Smooth muscle cell (in vitro differentiated cells): ENCODE data around the gene STAC2. TPM values are rescaled to one million over a fixed set of nuclear protein-coding genes. Genes with fewer than 3 reads are reported as not detected.
A peak's percentile ranks its signal among the peaks of the same experiment; 100 is the strongest.

ENCODE experiments used
- DNase-seq: peaks from one replicate; lab custom pipeline; 2025; ENCODE audit not compliant: unreplicated experiment; lab: John Stamatoyannopoulos, UW
- H2AFZ ChIP-seq: fragments of 200-600 bp; sonication (generic); 2 replicates; pipeline ENCODE4 v1.6.0; 2016; ENCODE audit warnings: antibody characterized with exemption, low read depth, mild to moderate bottlenecking
- H3F3A ChIP-seq: fragments of 200-600 bp; sonication (generic); 2 replicates; pipeline ENCODE4 v1.6.0; 2017; ENCODE audit warnings: antibody characterized with exemption, low read depth
- H3K27ac ChIP-seq: fragments of 200-600 bp; sonication (generic); 2 replicates; pipeline ENCODE4 v1.5.1; 2016; ENCODE audit warnings: low read depth, mild to moderate bottlenecking
- H3K27me3 ChIP-seq: fragments of 200-600 bp; sonication (generic); 2 replicates; pipeline ENCODE4 v1.6.1; 2016; ENCODE audit warnings: low read depth, mild to moderate bottlenecking
- H3K36me3 ChIP-seq: fragments of 200-600 bp; sonication (generic); 2 replicates; pipeline ENCODE4 v1.5.1; 2016; ENCODE audit warnings: low read depth
- H3K4me1 ChIP-seq: fragments of 200-600 bp; sonication (generic); 2 replicates; pipeline ENCODE4 v1.5.1; 2016; ENCODE audit warnings: low read depth
- H3K4me2 ChIP-seq: fragments of 200-600 bp; sonication (generic); 2 replicates; pipeline ENCODE4 v1.6.0; 2016; ENCODE audit warnings: mild to moderate bottlenecking
- H3K4me3 ChIP-seq: fragments of 200-600 bp; sonication (generic); 2 replicates; pipeline ENCODE4 v1.5.1; 2016; ENCODE audit warnings: mild to moderate bottlenecking
- H3K79me2 ChIP-seq: fragments of 200-600 bp; sonication (generic); 2 replicates; pipeline ENCODE4 v1.6.0; 2016; ENCODE audit warnings: low read depth, mild to moderate bottlenecking
- H3K9ac ChIP-seq: fragments of 200-600 bp; sonication (generic); 2 replicates; pipeline ENCODE4 v1.6.0; 2016; ENCODE audit warnings: low read depth
- H3K9me3 ChIP-seq: fragments of 200-600 bp; sonication (generic); replicated peaks from 2 replicates; pipeline ENCODE4 v1.5.1; 2016; ENCODE audit warnings: low read depth
- H4K20me1 ChIP-seq: fragments of 200-600 bp; sonication (generic); 2 replicates; pipeline ENCODE4 v1.6.0; 2016; ENCODE audit warnings: low read depth
- CTCF ChIP-seq: fragments of 200-600 bp; sonication (generic); IDR thresholded peaks from 2 replicates; pipeline ENCODE4 v1.5.1; 2017; ENCODE audit warnings: borderline replicate concordance, mild to moderate bottlenecking, antibody characterized with exemption; ENCODE audit not compliant: insufficient read depth, poor library complexity, severe bottlenecking
- WGBS: methylation state at CpG from one replicate; pipeline ENCODE4 v1.1.7; 2016; ENCODE audit warnings: low lambda C conversion rate; 5-methylcytosine and 5-hydroxymethylcytosine counted together
- polyA plus RNA-seq: library from polyadenylated mRNA; unstranded; fragments of >200 nt; fragmentation: Nextera tagmentation; extraction: Ambion mirVana; gene quantifications from 2 replicates; pipeline ENCODE4 v1.2.1, GENCODE V29; 2016
- total RNA-seq: library from RNA; depleted of rRNA; stranded (reverse); fragments of >200 nt; gene quantifications from 2 replicates; pipeline ENCODE4 v1.2.3, GENCODE V29; 2014

STAC2 gene
- total and polyA plus RNA-seq, 2 experiments from 2014 or later = 0.09 to 0.32 TPM

- Histone ChIP-seq H2AFZ (peak within 1 kb of the TSS; percentile 76), H3K9ac (peak within 1 kb of the TSS; percentile 25), H3K36me3 (no peaks in the 10 kb centered on the region), H3K9me3 (no peaks in the 10 kb centered on the region), H4K20me1 (peaks cover 34% of the 10 kb centered on the region), H3K4me2 (peak within 1 kb of the TSS; percentile 98), H3K27ac (no peak within 1 kb of the TSS), H3K27me3 (no peaks in the 10 kb centered on the region), H3K79me2 (peaks cover 42% of the 10 kb centered on the region), H3K4me1 (peaks cover 40% of the 10 kb centered on the region), H3K4me3 (peak within 1 kb of the TSS; percentile 88), H3F3A (peaks cover 15% of the 10 kb centered on the region)
- 7% methylated on average over 11 of the region's 55 CpGs for WGBS
- peak; percentile 46 for DNase-seq
- no peak for TF ChIP-seq CTCF
Measured at GRCh38 chr17:39197380-39198185, 28.2 kb downstream of the STAC2 start, which contains the start of gene CACNB1. Gene CACNB1, minus strand, starts transcription at chr17:39197669. Its CDS starts 174 bp downstream, at chr17:39197495.

- no peak for TF ChIP-seq CTCF
- Histone ChIP-seq H3K9me3 (no peaks in the 10 kb centered on the region), H3K27me3 (no peaks in the 10 kb centered on the region), H3K4me3 (peak overlapping the region; percentile 88), H3K4me1 (peaks cover 35% of the 10 kb centered on the region), H3F3A (peaks cover 8% of the 10 kb centered on the region), H3K9ac (peak overlapping the region; percentile 25), H3K27ac (no peak overlapping the region), H3K79me2 (peaks cover 37% of the 10 kb centered on the region), H4K20me1 (peaks cover 27% of the 10 kb centered on the region), H3K36me3 (no peaks in the 10 kb centered on the region), H2AFZ (peak overlapping the region; percentile 76), H3K4me2 (peak overlapping the region; percentile 98)
- 4% methylated on average over 24 of the region's 30 CpGs for WGBS
- DNase-seq = no peak
Measured at GRCh38 chr17:39196808-39197291, 28.9 kb downstream of the STAC2 start.

GRCh38 chr17:39196241-39196807 lies 29.4 kb downstream of the STAC2 start:
- Histone ChIP-seq H3F3A (peaks cover 3% of the 10 kb centered on the region), H3K79me2 (peaks cover 32% of the 10 kb centered on the region), H3K27me3 (no peaks in the 10 kb centered on the region), H3K4me2 (peak overlapping the region; percentile 98), H2AFZ (no peak overlapping the region), H4K20me1 (peaks cover 23% of the 10 kb centered on the region), H3K36me3 (no peaks in the 10 kb centered on the region), H3K4me1 (peaks cover 30% of the 10 kb centered on the region), H3K27ac (no peak overlapping the region), H3K9ac (no peak overlapping the region), H3K9me3 (no peaks in the 10 kb centered on the region), H3K4me3 (peak overlapping the region; percentile 88)
- 43% methylated on average over 7 of the region's 8 CpGs for WGBS
- TF ChIP-seq CTCF = no peak
- DNase-seq = no peak
